ENCODE data around the gene RAB5IF. TPM values are rescaled to one million over a fixed set of nuclear protein-coding genes. Genes with fewer than 3 reads are reported as not detected.
A peak's percentile ranks its signal among the peaks of the same experiment; 100 is the strongest.

RAB5IF gene
- total and polyA plus RNA-seq, 2 of the 13 experiments (the other 11 are each of a cell fraction or from before 2014, with no cell fraction given): 261 to 305 TPM

GRCh38 chr20:36573103-36573797 lies 32.3 kb upstream of the RAB5IF start, which contains the start of gene TGIF2 (continued):
- no peak for TF ChIP-seq ZBTB34 (CRISPR knock-in tag; IDR thresholded peaks at IDR 0.05)
- peak in 1 of 2 experiments; percentile 82; a peak in 1 of 4 replicates for TF ChIP-seq KLF16 (CRISPR knock-in tag; IDR thresholded peaks at IDR 0.05)
- no peak for TF ChIP-seq GZF1 (CRISPR knock-in tag; IDR thresholded peaks at IDR 0.05)
- TF ChIP-seq ZFP90 (CRISPR knock-in tag; IDR thresholded peaks at IDR 0.05; ENCODE audit: borderline replicate concordance): no peak; the same call in none of the 2 replicates
- TF ChIP-seq ZNF160 (CRISPR knock-in tag; IDR thresholded peaks at IDR 0.05): peak; percentile 84
- TF ChIP-seq, protein P1, sequence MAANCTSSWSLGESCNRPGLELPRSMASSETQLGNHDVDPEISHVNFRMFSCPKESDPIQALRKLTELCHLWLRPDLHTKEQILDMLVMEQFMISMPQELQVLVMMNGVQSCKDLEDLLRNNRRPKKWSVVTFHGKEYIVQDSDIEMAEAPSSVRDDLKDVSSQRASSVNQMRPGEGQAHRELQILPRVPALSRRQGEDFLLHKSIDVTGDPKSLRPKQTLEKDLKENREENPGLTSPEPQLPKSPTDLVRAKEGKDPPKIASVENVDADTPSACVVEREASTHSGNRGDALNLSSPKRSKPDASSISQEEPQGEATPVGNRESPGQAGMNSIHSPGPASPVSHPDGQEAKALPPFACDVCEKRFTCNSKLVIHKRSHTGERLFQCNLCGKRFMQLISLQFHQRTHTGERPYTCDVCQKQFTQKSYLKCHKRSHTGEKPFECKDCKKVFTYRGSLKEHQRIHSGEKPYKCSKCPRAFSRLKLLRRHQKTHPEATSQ (CRISPR knock-in tag; IDR thresholded peaks at IDR 0.05; ENCODE audit: borderline replicate concordance): 0 out of 2 replicates have a peak, but pooled peaks have one; percentile 55
- TF ChIP-seq ZBTB8A (CRISPR knock-in tag; IDR thresholded peaks at IDR 0.05; ENCODE audit: borderline replicate concordance, low read depth): peak; percentile 93; the same call in 1 of the 2 replicates
- no peak for TF ChIP-seq SCMH1 (CRISPR knock-in tag; IDR thresholded peaks at IDR 0.05; ENCODE audit: borderline replicate concordance)
- TF ChIP-seq ISX (CRISPR knock-in tag; conservative IDR thresholded peaks at IDR 0.05): no peak
- TF ChIP-seq ZNF782 (CRISPR knock-in tag; IDR thresholded peaks at IDR 0.05; ENCODE audit: borderline replicate concordance): peak; percentile 32; the same call in 1 of the 2 replicates
- peak; percentile 54; the same call in 1 of the 2 replicates for TF ChIP-seq ZNF772 (CRISPR knock-in tag; IDR thresholded peaks at IDR 0.05)
- TF ChIP-seq ELF1 (CRISPR knock-in tag; IDR thresholded peaks at IDR 0.05): peak; percentile 90
- TF ChIP-seq ZMYM3 (CRISPR knock-in tag; IDR thresholded peaks at IDR 0.05): peak; percentile 76; the same call in 1 of the 2 replicates
- TF ChIP-seq NR3C1 (CRISPR knock-in tag; IDR thresholded peaks at IDR 0.05): no peak; the same call in 1 of the 2 replicates
- TF ChIP-seq GABPA (IDR thresholded peaks at IDR 0.05; ENCODE audit: low read depth, low read length): peak; percentile 79
- peak; percentile 93 for TF ChIP-seq GABPA (CRISPR knock-in tag; IDR thresholded peaks at IDR 0.05; ENCODE audit: low read depth)
- TF ChIP-seq SMAD3 (CRISPR knock-in tag; IDR thresholded peaks at IDR 0.05): no peak
- peak; percentile 92 for TF ChIP-seq ZNF274 (CRISPR knock-in tag; IDR thresholded peaks at IDR 0.05)
- peak; percentile 100 for TF ChIP-seq ZNF850 (CRISPR knock-in tag; conservative IDR thresholded peaks at IDR 0.05)
- TF ChIP-seq ZNF136 (CRISPR knock-in tag; IDR thresholded peaks at IDR 0.05; ENCODE audit: low read depth): peak; percentile 100
- peak; percentile 47; the same call in 1 of the 2 replicates for TF ChIP-seq MED13 (CRISPR knock-in tag; IDR thresholded peaks at IDR 0.05)
- peak; percentile 30; the same call in 1 of the 2 replicates for TF ChIP-seq BATF2 (CRISPR knock-in tag; IDR thresholded peaks at IDR 0.05)
- TF ChIP-seq ZNF503 (CRISPR knock-in tag; IDR thresholded peaks at IDR 0.05): no peak; the same call in 1 of the 2 replicates
- 0 out of 2 replicates have a peak, but pooled peaks have one; percentile 11 for TF ChIP-seq ZNF101 (CRISPR knock-in tag; IDR thresholded peaks at IDR 0.05; ENCODE audit: borderline replicate concordance, low read depth)
- no peak for TF ChIP-seq NR2F1 (CRISPR knock-in tag; IDR thresholded peaks at IDR 0.05)

Measured in HepG2 (cell line).